ENCODE results near the gene SIGMAR1.

DNA sequence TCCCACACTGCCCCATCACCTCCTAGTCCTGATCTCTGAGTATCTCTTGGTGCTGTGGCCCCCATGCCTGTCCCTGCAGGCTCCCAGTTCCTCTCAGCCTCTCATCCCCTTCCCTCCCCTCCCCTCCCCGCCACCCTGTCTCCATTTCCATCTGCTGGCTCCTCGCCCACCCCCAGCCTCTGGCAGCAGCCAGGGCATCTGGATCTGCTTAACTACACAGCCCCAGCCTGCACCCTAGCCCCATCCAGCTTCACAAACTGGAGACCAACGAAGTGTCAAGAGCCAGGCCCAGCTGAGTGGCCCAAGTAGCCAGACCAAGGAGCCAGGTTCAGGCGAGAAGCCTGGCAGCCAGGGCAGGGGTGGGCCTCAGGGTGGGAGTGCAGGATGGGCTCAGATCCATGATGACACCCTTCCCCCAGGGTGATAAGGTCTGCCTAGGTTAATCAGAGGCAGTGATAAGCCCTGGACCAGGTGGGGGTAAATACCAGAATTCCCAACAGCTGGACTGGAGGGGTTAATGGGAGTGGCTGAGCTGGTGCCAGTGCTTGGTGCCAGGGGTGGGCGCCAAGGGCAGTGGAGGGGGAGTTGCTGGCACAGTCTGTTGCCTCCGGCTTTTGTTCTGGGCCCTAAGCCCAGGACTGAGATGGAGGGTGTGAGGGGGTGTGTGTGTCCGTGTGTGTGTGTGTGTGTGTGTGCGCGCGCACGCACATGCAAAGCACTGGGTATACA, 16.9 kb upstream of the SIGMAR1 start:
- TF ChIP-seq CTCF (IDR thresholded peaks at IDR 0.05; ENCODE audit: low read length) (no peak), EZH2 (optimal IDR thresholded peaks at IDR 0.05; ENCODE audit: low read depth, low read length) (no peak)

All from MM.1S (cell line).